Nephron (organoid): ENCODE measurements around the gene VSTM1.

Experiments
- H3K27ac Mint-ChIP-seq, 3 experiments: 2 replicates each; pipeline ENCODE4 v1.8.0; 2020; ENCODE audit warnings: mixed read lengths in 3 of 3, mild to moderate bottlenecking in 2 of 3, moderate library complexity in 1 of 3
- H3K27me3 Mint-ChIP-seq: 2 replicates; pipeline ENCODE4 v1.8.0; 2021; ENCODE audit warnings: low read depth, mild to moderate bottlenecking, moderate library complexity, mixed read lengths
- H3K36me3 Mint-ChIP-seq: 2 replicates; pipeline ENCODE4 v1.8.0; 2020; ENCODE audit warnings: low read depth, mixed read lengths
- H3K4me1 Mint-ChIP-seq: 2 replicates; pipeline ENCODE4 v1.8.0; 2020; ENCODE audit warnings: mixed read lengths
- H3K4me3 Mint-ChIP-seq, 3 experiments: 2 replicates each; pipeline ENCODE4 v1.8.0; 2020; ENCODE audit warnings: mild to moderate bottlenecking in 3 of 3, mixed read lengths in 3 of 3, moderate library complexity in 2 of 3
- H3K9me3 Mint-ChIP-seq: 2 replicates; pipeline ENCODE4 v1.8.0; 2020; ENCODE audit warnings: mixed read lengths
- TF ChIP-seq, protein P1 (sequence below), 3 experiments: fragments of 200-600 bp; sonication (generic); IDR thresholded peaks; one replicate each; pipeline ENCODE4 v1.5.0; 2021; ENCODE audit warnings: antibody characterized with exemption in 3 of 3; ENCODE audit not compliant: unreplicated experiment in 3 of 3

VSTM1 gene

DNA sequence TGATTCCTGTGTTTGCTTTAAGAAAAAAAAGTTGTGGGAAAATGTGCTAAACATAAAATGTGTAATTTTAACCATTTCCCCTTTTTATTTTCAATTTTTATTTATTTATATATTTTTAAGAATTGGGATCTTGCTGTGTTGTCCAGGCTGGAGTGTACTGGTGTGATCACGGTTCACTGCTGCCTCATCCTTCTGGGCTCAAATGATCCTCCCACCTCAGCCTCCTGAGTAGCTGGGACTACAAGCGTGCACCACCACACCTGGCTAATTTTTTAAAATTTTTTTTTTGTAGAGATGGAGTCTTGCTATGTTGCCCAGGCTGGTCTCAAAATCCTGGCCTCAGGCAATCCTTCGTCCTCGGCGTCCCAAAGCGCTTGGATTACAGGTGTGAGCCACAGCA is 53.2 kb downstream of the VSTM1 start:
- H3K4me1 Mint-ChIP-seq: no peaks in the 10 kb centered on the region
- no peak overlapping the region for H3K4me3 Mint-ChIP-seq
- TF ChIP-seq, protein P1, sequence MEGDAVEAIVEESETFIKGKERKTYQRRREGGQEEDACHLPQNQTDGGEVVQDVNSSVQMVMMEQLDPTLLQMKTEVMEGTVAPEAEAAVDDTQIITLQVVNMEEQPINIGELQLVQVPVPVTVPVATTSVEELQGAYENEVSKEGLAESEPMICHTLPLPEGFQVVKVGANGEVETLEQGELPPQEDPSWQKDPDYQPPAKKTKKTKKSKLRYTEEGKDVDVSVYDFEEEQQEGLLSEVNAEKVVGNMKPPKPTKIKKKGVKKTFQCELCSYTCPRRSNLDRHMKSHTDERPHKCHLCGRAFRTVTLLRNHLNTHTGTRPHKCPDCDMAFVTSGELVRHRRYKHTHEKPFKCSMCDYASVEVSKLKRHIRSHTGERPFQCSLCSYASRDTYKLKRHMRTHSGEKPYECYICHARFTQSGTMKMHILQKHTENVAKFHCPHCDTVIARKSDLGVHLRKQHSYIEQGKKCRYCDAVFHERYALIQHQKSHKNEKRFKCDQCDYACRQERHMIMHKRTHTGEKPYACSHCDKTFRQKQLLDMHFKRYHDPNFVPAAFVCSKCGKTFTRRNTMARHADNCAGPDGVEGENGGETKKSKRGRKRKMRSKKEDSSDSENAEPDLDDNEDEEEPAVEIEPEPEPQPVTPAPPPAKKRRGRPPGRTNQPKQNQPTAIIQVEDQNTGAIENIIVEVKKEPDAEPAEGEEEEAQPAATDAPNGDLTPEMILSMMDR (IDR thresholded peaks at IDR 0.05; ENCODE audit: unreplicated experiment in 3 of 3): no peak
- peaks cover 28% of the 10 kb centered on the region for H3K27me3 Mint-ChIP-seq
- no peaks in the 10 kb centered on the region for H3K36me3 Mint-ChIP-seq
- no peaks in the 10 kb centered on the region for H3K9me3 Mint-ChIP-seq
- no peak overlapping the region for H3K27ac Mint-ChIP-seq

DNA sequence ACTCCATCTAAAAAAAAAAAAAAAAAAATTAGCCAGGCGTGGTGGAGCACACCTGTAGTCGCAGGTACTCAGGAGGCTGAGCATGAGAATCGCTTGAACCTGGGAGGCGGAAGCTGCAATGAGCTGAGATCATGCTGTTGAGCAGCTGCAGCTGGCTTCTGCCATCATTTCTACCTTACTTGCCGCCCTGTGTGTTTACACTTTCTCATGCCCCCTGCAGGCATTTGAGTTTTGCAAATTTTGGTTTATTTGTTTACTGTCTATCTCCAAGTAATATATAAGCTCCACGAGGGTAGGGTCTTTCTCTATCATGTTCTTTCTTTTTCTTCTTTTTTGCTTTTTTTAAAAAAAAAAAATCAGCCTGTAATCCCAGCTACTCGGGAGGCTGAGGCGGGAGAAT is 54.3 kb downstream of the VSTM1 start:
- Mint-ChIP-seq H3K4me3 (no peak overlapping the region), H3K4me1 (no peaks in the 10 kb centered on the region), H3K27me3 (peaks cover 23% of the 10 kb centered on the region), H3K27ac (no peak overlapping the region), H3K9me3 (no peaks in the 10 kb centered on the region), H3K36me3 (no peaks in the 10 kb centered on the region)
- TF ChIP-seq, protein P1 (IDR thresholded peaks at IDR 0.05; ENCODE audit: unreplicated experiment in 3 of 3): no peak

DNA sequence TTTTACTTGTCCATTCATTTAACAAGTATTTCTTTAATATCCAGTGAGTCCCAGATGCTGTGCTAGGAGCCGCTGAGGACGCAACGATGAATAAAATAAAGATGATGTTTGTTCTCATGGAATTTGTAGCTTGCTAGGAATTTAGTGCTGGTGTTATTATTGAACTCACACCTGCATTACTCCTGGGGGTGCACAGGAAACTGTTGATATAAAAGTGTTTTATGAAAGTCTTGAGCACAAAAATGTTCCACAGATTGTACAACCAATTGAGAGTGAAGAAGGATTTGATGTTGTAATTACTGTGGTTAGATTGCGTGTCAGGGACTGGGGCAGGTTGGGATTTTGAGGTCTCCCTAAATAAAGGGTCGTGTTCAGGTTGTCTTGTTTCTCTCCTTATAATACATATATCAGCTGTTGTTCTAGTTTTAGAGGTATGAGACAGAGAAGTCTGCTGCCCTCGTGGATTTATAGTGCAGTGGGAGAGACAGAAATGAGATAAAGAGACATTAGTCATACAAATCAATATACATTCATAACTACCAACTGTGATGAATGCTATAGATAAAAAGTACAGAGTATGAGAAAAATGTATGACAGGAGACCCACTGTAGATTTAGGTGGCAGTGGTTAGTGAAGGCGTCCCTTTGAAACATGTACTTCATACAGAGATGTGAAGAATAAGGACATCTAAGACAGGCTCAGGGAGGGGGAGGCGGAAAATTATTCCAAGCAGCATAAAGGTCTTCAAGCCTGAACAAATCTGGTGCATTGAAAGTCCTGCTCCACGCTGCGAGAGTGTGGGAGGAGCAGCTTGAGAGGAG is 61.0 kb downstream of the VSTM1 start:
- TF ChIP-seq, protein P1 (IDR thresholded peaks at IDR 0.05; ENCODE audit: unreplicated experiment in 3 of 3): no peak
- no peak overlapping the region for H3K27ac Mint-ChIP-seq
- H3K4me1 Mint-ChIP-seq: no peaks in the 10 kb centered on the region
- H3K4me3 Mint-ChIP-seq: no peak overlapping the region
- no peaks in the 10 kb centered on the region for H3K36me3 Mint-ChIP-seq
- H3K9me3 Mint-ChIP-seq: no peaks in the 10 kb centered on the region
- H3K27me3 Mint-ChIP-seq: peaks cover 17% of the 10 kb centered on the region

DNA sequence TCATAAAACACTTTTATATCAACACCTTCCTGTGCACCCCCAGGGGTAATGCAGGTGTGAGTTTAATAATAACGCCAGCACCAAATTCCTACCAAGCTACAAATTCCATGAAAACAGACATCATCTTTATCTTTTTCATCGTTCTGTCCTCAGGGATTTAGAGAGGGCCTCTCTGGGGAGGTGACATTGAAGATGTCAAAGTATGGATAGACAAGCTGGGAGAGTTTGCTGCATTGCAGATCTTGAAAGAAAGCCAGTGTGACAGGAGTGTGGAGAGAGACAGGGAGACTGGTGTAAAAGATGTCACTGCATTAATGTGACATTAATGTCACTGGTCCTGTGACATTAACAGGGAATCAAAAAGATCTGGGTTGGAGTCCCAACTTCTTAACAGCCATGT is 62.2 kb downstream of the VSTM1 start:
- TF ChIP-seq, protein P1 (IDR thresholded peaks at IDR 0.05; ENCODE audit: unreplicated experiment in 3 of 3): no peak
- H3K4me3 Mint-ChIP-seq: no peak overlapping the region
- no peak overlapping the region for H3K27ac Mint-ChIP-seq
- no peaks in the 10 kb centered on the region for H3K9me3 Mint-ChIP-seq
- no peaks in the 10 kb centered on the region for H3K4me1 Mint-ChIP-seq
- H3K36me3 Mint-ChIP-seq: no peaks in the 10 kb centered on the region
- H3K27me3 Mint-ChIP-seq: peaks cover 22% of the 10 kb centered on the region

DNA sequence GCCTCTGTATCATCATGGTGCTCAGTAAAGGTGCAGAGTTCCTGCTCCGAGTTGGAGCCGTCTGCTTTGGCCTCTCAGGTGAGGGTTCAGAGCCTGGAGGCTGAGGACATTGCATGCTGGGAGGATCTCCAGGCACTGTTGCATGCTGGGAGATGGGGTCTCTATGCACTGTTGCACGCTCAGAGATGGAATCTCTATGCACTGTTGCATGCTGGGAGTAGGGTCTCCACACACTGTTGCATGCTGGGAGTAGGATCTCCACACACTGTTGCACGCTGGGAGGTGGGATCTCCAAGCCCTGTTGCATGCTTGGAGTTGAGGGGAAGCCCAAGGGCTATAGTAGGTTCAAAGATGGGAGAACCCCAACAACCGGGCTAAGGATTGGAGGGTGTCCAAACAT is 64.0 kb downstream of the VSTM1 start:
- Mint-ChIP-seq H3K4me1 (no peaks in the 10 kb centered on the region), H3K36me3 (no peaks in the 10 kb centered on the region), H3K4me3 (no peak overlapping the region), H3K27me3 (peaks cover 36% of the 10 kb centered on the region), H3K9me3 (no peaks in the 10 kb centered on the region), H3K27ac (no peak overlapping the region)
- TF ChIP-seq, protein P1 (IDR thresholded peaks at IDR 0.05; ENCODE audit: unreplicated experiment in 3 of 3): no peak

DNA sequence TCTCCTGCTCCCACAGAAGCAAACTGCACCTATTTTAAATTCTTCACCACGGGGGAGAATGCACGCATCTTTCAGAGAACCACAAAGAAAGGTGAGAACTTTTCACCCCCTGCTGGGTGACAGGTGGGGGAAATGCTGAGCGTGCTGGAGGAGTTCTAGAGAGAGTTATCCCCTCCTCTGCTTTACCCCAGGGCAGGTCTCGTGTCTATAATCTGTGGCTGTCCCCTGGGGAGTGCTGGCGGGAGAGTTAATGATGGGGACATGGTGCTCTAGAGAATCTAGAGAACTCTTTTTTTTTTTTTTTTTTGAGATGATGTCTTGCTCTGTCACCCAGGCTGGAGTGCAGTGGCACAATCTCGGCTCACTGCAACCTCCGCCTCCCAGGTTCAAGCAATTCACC is 65.5 kb downstream of the VSTM1 start:
- no peak overlapping the region for H3K4me3 Mint-ChIP-seq

More for the DNA sequence above, 65.5 kb downstream of the VSTM1 start:
- H3K36me3 Mint-ChIP-seq: no peaks in the 10 kb centered on the region
- peaks cover 7% of the 10 kb centered on the region for H3K4me1 Mint-ChIP-seq
- H3K27ac Mint-ChIP-seq: no peak overlapping the region
- TF ChIP-seq, protein P1 (IDR thresholded peaks at IDR 0.05; ENCODE audit: unreplicated experiment in 3 of 3): no peak
- H3K27me3 Mint-ChIP-seq: peaks cover 50% of the 10 kb centered on the region
- H3K9me3 Mint-ChIP-seq: no peaks in the 10 kb centered on the region
